GM18870 (cell line): ENCODE results near the gene ZCCHC18.

ENCODE experiments used
- ATAC-seq: cut with Tn5 transposase; IDR thresholded peaks from one replicate; pipeline ENCODE4 v1.9.1; 2021; ENCODE audit warnings: moderate library complexity; ENCODE audit not compliant: unreplicated experiment

Gene ZCCHC18

DNA sequence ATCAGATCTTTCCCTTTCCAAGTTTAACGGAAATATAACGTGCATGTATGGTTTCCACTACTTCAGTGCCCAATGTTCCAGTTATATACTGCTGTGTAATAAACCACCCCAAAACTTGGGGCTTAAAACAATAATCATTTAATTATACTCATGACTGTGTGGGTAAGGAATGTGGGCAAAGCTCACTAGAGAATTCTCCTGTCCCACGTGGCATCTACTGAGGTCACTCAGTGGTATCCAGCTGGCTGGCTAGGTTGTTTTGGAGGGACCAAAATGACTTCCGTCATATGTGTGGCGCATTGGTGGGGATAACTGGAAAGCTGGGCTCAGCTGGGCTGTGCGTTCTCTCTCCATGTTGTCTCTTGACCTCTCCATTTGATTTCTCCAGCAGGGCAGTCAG lies 18.5 kb downstream of the ZCCHC18 start:
- no peak for ATAC-seq

- ATAC-seq: no peak
Measured at GRCh38 chrX:104134583-104135261, 22.4 kb downstream of the ZCCHC18 start.

GRCh38 chrX:104135677-104136076 lies 23.4 kb downstream of the ZCCHC18 start:
- ATAC-seq: no peak

- peak; percentile 96 for ATAC-seq
Measured at GRCh38 chrX:104136241-104137019, 24.1 kb downstream of the ZCCHC18 start.

DNA sequence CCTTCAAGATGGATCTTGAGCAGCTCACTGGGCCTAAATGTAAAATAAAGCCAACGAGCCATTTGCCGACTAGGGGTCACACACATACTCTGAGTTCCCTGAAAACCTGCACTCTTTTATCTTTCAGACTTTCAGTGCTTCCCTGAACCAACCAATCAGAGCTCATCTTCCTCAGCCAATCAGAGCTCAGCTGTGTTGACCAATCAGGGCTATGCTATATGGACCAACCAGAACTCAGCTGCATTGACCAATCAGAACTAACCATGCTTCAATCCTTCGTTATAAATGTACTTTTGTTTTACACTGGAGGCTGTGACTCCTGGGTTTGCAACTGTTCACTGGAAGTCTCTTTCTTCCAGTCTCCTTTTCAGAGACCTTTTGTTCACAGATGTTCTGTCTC lies 25.2 kb downstream of the ZCCHC18 start:
- ATAC-seq: no peak

DNA sequence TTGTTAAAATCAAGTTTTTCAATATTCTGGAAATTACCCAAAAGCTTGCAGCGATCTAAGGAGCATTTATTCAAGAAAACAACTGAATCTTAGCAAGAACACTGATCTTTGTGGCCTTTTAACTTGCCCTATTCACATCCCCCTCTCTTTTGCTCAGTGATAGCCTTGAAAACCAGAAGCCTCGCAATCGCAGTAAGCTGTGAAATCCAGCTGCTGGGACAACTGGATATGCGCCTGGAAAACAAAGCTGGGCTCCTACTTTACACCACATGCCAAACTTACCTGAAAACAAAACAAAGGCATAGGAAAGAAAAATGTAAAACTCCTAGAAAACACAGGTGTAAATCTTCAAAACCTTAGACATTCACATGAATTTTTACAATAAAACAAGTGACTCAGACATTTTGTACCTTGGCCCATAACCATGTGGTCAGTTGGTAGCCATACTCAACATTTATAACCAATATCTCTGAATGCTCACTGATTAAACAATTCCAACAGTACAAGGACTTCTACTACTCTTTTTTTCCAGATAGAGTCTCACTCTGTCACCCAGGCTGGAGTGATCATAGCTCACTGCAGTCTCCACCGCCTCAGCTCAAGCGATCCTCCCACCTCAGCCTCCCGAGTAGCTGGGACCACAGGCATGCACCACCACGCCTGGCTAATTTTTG lies 28.9 kb downstream of the ZCCHC18 start:
- ATAC-seq: no peak

DNA sequence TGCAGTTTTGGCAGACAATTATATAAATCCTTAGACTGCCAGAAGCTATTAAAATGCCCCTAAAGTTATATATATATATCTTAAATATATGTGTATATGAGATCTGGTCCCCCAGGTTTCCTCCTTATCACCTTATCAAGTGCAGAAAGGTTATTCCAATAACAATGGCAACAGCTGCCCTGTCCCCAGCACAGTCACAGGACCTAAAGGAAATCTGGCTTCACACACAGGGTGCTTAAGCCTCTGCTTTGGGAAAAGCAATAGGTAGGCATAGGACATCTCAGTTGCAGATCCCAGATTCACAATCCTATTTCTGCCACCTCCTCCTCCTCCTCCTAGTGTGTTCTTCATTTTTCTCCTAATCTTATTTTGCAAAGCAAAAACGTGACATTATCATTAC lies 38.7 kb downstream of the ZCCHC18 start:
- no peak for ATAC-seq

DNA sequence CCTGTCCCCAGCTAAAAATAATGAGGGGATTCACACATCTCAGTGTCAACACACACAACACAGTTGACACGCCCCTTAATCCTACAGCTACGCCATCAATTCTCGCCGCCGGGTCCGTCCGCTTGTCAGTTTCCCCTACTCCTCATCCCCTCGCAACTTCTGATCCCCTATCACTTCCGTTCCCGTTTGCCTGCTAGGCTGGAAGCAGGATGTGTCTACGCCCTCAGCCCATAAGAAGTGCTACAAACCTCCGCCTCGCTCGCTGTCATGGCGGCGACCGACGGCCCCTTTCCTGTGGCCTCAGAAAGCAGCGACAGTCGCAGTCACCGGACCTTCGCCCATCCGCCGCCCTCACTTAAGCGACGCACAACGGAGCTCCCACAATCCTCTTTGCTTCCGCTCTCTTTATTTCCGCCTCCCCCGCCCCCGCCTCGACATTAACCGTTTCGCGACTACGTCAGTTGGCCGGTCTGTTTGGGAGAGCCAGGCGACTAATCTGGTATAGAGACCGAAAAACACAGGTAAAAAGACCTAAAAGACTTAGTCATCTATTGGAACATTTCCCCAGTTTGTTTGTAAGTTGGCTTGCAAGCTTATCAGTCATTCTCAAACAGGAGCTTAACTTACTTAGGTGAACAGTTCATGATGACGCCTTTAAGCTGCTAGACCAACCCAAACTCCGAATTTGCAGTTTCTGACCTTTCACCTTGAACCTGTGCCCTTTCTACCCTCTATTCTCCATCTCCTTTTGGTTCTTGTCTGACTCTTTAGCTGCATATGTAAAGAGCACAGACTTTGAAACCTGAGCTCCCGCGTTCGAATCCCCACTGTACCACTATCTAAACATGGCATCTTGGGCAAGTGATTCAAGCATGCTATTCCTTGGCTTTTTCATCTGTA lies 44.6 kb downstream of the ZCCHC18 start, which contains the start of gene SLC25A53:
Gene SLC25A53 (minus strand): TSS at position 380 of the 900 bp plus-strand sequence. CDS start 51,752 bp downstream, outside the sequence.
- ATAC-seq: peak; percentile 92
